ENCODE measurements around the gene GRXCR2.

GRCh38 chr5:145838276-145838675 lies 34.5 kb downstream of the GRXCR2 start:
- TF ChIP-seq, protein P1, sequence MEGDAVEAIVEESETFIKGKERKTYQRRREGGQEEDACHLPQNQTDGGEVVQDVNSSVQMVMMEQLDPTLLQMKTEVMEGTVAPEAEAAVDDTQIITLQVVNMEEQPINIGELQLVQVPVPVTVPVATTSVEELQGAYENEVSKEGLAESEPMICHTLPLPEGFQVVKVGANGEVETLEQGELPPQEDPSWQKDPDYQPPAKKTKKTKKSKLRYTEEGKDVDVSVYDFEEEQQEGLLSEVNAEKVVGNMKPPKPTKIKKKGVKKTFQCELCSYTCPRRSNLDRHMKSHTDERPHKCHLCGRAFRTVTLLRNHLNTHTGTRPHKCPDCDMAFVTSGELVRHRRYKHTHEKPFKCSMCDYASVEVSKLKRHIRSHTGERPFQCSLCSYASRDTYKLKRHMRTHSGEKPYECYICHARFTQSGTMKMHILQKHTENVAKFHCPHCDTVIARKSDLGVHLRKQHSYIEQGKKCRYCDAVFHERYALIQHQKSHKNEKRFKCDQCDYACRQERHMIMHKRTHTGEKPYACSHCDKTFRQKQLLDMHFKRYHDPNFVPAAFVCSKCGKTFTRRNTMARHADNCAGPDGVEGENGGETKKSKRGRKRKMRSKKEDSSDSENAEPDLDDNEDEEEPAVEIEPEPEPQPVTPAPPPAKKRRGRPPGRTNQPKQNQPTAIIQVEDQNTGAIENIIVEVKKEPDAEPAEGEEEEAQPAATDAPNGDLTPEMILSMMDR (IDR thresholded peaks at IDR 0.05), result no peak
- TF ChIP-seq TCF7L2 (IDR thresholded peaks at IDR 0.05; ENCODE audit: low read depth, low read length), result no peak
